GM20000 (cell line): Measurements from ENCODE around the gene PDZRN3.

Experiments used
- DNase-seq: peaks from one replicate; pipeline ENCODE4 v3.0.0; 2012; ENCODE audit warnings: low spot score
- CTCF ChIP-seq: IDR thresholded peaks from 2 replicates; pipeline ENCODE4 v1.5.1; 2012; ENCODE audit warnings: mild to moderate bottlenecking, control low read depth; ENCODE audit errors: extremely low read depth, missing control alignments

Gene PDZRN3

DNA sequence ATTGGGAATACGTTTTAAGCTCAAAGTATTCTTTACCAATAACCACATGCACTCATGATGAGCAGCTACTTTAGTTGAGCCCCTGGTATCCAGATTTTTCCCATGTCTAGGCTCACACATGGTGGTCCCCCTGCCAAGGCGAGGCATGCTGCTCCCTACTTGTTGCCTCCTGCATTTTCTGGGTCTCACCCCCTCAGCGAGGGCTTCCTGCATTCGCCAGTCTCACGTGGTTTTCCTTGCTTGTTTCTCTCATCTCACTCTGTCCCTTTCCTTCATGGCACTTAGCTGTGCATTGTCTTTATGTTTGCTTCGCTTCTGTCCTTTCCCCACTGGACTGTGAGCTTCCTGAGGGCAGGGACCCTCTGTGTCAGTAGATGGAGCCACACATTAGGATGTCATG lies 99.2 kb downstream of the PDZRN3 start:
- no peak for DNase-seq
- TF ChIP-seq CTCF, result no peak

DNA sequence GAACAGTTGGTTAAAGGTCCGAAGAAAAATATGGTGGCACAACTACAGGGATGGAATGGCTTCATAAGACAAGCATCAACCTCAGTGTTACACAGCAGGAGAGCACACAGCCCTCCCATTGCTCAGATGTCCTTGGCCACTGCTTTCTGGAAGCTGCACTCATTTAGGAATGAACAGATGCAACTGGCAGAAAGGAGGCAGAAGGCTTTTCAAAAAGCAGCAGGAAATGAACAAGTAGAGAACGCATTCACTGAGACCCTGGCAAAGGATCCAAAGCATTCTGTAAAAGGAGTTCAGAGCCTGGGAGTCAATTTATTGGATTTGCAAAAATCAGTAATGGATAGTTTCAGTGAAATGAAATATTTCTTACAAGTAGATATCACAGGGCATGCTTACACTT lies 101.1 kb downstream of the PDZRN3 start:
- no peak for DNase-seq
- no peak for TF ChIP-seq CTCF

DNA sequence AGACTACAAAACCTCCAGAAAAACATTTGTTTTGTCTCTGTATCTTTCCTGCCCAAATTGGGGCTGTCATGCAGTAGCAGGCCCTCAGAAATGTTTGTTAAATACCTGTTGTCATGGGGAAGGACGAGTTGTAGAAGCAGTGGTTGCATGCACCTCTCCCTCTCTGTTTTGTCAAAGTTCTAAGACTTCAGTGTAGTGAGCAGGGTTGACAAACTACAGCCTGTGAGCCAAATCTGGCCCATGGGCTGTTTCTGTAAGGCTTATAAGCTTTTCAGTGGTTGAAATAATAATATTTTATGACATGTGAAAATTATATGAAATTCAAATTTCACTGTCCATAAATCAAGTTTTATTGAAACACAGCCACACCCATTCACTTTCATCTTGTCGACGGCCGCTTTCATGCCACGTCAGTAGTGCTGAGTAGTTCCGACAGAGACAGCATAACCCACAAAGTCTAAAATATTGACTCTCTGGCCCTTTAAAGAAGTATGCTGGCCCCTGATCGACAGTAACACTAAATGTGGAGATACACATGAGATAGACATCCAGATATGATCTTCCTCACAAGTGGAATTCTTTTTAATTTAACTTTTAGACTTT lies 102.9 kb downstream of the PDZRN3 start:
- no peak for DNase-seq
- TF ChIP-seq CTCF, result no peak

GRCh38 chr3:73520931-73521461 lies 103.7 kb downstream of the PDZRN3 start:
- DNase-seq, result no peak
- TF ChIP-seq CTCF, result no peak

DNA sequence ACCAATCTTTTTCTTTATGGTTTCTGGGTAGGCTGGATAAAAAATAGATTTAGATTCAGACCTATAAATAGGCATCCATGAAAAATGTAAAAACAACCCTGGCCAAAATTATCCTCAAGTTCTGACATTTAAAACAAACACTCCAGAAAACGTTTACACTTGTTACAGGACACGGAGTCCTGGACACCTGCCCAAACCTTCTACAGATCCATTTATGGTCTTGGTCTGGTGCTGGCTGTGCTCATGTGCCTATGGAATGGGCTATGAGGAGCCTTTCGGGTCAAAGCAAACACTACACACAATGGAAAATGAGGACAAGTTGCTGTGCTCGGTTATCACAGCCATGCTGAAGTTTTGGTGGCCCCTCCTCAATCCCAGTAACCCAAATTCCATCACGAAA lies 108.1 kb downstream of the PDZRN3 start:
- no peak for TF ChIP-seq CTCF
- DNase-seq, result no peak

- DNase-seq, result no peak
- TF ChIP-seq CTCF, result no peak
These were observed 111.5 kb downstream of the PDZRN3 start for GRCh38 chr3:73513260-73513659.

GRCh38 chr3:73511571-73512525 lies 112.9 kb downstream of the PDZRN3 start:
- no peak for TF ChIP-seq CTCF
- no peak for DNase-seq
